Testis (tissue), 3 donors: Measurements from ENCODE around the gene KRT36. TPM values are rescaled to one million over a fixed set of nuclear protein-coding genes. Genes with fewer than 3 reads are reported as not detected.

Source experiments
- DNase-seq: peaks from one replicate; pipeline ENCODE4 v3.0.0-alpha.2; 2019
- H3K27ac ChIP-seq, 2 donors: fragments of 200-600 bp; sonication (generic); one replicate each; pipeline ENCODE4 v1.5.1; 2019
- H3K27me3 ChIP-seq: fragments of 200-600 bp; sonication (generic); one replicate; pipeline ENCODE4 v1.5.1; 2019
- H3K36me3 ChIP-seq: fragments of 200-600 bp; sonication (generic); one replicate; pipeline ENCODE4 v1.5.1; 2017; ENCODE audit warnings: low read depth; ENCODE audit errors: missing control alignments
- H3K4me1 ChIP-seq: fragments of 200-600 bp; sonication (generic); one replicate; pipeline ENCODE4 v1.5.1; 2019
- H3K4me3 ChIP-seq, 2 donors: fragments of 200-600 bp; sonication (generic); one replicate each; pipeline ENCODE4 v1.5.1; 2017 to 2019
- H3K9me3 ChIP-seq: fragments of 200-600 bp; sonication (generic); one replicate; pipeline ENCODE4 v1.5.1; 2017
- POLR2A ChIP-seq: fragments of 450-650 bp; IDR thresholded peaks from one replicate; pipeline ENCODE4 v1.6.1; 2017; ENCODE audit warnings: antibody characterized with exemption, mild to moderate bottlenecking, moderate library complexity
- WGBS, 2 donors: methylation state at CpG; one replicate each; pipeline ENCODE4 v1.1.5; 2018; 5-methylcytosine and 5-hydroxymethylcytosine counted together
- intact Hi-C: fragments of 100-400 bp; cut with DNase I; formaldehyde crosslinking; loops from one replicate; pipeline ENCODE4 v1.15.1; 2023; ENCODE audit warnings: low total_unique reads
- polyA plus RNA-seq: library from polyadenylated mRNA; stranded (reverse); fragments of 350-450 nt; fragmentation: Illumina TruSeq; extraction: RNeasy Lipid Tissue Mini Kit (QIAGEN cat#74804); gene quantifications from one replicate; pipeline ENCODE4 v1.2.3, GENCODE V29; 2014; ENCODE audit warnings: low read depth, low replicate concordance; ENCODE audit not compliant: insufficient read depth
- total RNA-seq, 2 donors: library from RNA; depleted of rRNA; stranded (reverse); fragments of >200 nt; gene quantifications; one replicate each; pipeline ENCODE4 v1.2.3, GENCODE V29; 2016
- TF ChIP-seq, protein P1 (sequence below), 3 experiments: fragments of 450-650 bp in 2 of 3; fragments of 200-600 bp in 1 of 3; sonication (generic) in 1 of 3; IDR thresholded peaks; one replicate each; pipeline ENCODE4 v1.5.1; 2016 to 2019; ENCODE audit warnings: antibody characterized with exemption in 3 of 3, mild to moderate bottlenecking in 2 of 3, moderate library complexity in 1 of 3

Gene KRT36
- total and polyA plus RNA-seq, 3 donors from 2014 or later, result 0.24 to 0.43 (median 0.24) TPM

DNA sequence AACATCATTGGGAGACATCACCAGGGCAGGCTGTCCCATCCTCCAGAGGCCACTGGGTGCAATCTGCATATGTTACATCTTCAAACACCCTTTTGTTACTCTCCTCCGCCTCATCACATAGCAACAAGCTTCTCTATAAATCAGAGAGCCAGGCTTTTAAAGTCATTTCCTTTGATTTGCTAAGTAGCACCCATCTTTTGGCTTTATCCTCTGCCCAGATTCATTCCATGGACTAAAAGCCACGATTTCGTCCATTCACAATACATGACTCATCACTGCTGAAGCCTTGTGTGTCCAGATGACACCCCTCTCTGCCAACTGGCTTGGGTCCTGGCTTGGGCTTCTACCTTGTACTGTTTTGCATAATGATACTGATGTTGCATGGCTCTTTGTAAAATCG is 47.0 kb downstream of the KRT36 start:
- 91 to 92% methylated on average over 4 of the region's 4 CpGs for WGBS, 2 donors
- DNase-seq, result no peak
- Histone ChIP-seq H3K4me1 (no peaks in the 10 kb centered on the region), H3K4me3 (no peak overlapping the region), H3K27me3 (no peaks in the 10 kb centered on the region), H3K9me3 (no peaks in the 10 kb centered on the region), H3K36me3 (no peaks in the 10 kb centered on the region), H3K27ac (no peak overlapping the region)
- intact Hi-C loops, result loop anchor here (10.0 kb wide), 1 partner anchor 78 kb away; the partner anchor contains the start of gene KRT33B
- TF ChIP-seq, protein P1, sequence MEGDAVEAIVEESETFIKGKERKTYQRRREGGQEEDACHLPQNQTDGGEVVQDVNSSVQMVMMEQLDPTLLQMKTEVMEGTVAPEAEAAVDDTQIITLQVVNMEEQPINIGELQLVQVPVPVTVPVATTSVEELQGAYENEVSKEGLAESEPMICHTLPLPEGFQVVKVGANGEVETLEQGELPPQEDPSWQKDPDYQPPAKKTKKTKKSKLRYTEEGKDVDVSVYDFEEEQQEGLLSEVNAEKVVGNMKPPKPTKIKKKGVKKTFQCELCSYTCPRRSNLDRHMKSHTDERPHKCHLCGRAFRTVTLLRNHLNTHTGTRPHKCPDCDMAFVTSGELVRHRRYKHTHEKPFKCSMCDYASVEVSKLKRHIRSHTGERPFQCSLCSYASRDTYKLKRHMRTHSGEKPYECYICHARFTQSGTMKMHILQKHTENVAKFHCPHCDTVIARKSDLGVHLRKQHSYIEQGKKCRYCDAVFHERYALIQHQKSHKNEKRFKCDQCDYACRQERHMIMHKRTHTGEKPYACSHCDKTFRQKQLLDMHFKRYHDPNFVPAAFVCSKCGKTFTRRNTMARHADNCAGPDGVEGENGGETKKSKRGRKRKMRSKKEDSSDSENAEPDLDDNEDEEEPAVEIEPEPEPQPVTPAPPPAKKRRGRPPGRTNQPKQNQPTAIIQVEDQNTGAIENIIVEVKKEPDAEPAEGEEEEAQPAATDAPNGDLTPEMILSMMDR (IDR thresholded peaks at IDR 0.05), result no peak
- TF ChIP-seq POLR2A, result no peak

DNA sequence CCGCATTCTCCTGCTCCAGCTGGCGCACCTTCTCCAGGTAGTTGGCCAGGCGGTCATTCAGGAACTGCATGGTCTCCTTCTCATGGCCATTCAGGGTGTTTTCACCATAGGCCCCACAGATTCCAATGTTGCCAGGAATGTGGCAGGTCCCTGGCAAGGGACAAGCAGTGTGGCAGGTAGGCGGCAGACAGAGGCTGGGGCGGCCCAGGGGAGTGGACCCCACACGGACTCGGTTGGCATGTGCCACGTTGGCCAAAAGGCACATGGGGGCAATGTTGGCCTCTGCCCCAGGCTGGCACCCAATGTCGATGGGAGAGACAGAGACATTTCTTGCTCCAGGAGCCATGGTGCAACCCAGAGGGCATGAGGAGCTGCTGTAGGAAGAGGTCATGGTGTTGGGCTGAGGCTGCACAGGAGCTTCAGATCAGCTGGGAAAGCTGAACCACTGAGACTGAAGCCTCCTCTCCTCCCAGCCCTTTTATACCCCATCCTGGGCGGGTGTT is 49.1 kb downstream of the KRT36 start, which contains the start of gene KRT38:
Gene KRT38 (minus strand): TSS at position 453 of the 503 bp plus-strand sequence. CDS start 62 bp downstream, at position 391.
- Histone ChIP-seq H3K9me3 (no peaks in the 10 kb centered on the region), H3K27me3 (no peaks in the 10 kb centered on the region), H3K36me3 (no peaks in the 10 kb centered on the region), H3K27ac (no peak within 1 kb of the TSS), H3K4me1 (no peaks in the 10 kb centered on the region), H3K4me3 (no peak within 1 kb of the TSS)
- WGBS, 2 donors, result 96 to 100% methylated on average over 5 to 10 of the region's 10 CpGs
- intact Hi-C loops, result loop anchor here (10.0 kb wide), 1 partner anchor 76 kb away; the partner anchor contains the start of gene KRT33B
- TF ChIP-seq, protein P1 (IDR thresholded peaks at IDR 0.05), result no peak
- no peak for TF ChIP-seq POLR2A
- no peak for DNase-seq

DNA sequence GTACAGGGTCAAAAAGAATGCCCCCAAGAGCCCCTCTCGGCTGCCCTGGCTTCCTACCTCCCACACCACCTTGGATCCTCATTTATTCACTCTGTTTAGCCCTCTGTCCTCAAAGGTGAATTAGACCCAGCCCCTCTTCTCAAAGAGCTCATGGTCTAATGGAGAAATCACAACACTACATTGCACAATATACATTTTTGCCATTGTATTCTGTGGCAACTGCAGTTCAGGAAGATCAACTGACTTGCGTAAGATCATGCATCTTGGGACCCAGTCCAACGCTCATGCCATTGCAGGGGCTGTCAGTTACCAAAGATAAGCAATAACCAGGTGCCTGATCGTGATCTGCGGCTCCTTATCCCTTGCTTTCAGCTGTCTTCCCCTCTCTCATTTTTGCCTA is 50.3 kb downstream of the KRT36 start:
- no peaks in the 10 kb centered on the region for H3K9me3 ChIP-seq
- H3K27me3 ChIP-seq, result no peaks in the 10 kb centered on the region
- H3K27ac ChIP-seq, result no peak overlapping the region
- no peak for TF ChIP-seq POLR2A
- TF ChIP-seq, protein P1 (IDR thresholded peaks at IDR 0.05), result no peak
- intact Hi-C loops, result no loop called here
- no peak for DNase-seq
- H3K4me3 ChIP-seq, result no peak overlapping the region
- H3K4me1 ChIP-seq, result no peaks in the 10 kb centered on the region
- 73 to 89% methylated on average over 4 to 5 of the region's 5 CpGs for WGBS, 2 donors
- no peaks in the 10 kb centered on the region for H3K36me3 ChIP-seq

DNA sequence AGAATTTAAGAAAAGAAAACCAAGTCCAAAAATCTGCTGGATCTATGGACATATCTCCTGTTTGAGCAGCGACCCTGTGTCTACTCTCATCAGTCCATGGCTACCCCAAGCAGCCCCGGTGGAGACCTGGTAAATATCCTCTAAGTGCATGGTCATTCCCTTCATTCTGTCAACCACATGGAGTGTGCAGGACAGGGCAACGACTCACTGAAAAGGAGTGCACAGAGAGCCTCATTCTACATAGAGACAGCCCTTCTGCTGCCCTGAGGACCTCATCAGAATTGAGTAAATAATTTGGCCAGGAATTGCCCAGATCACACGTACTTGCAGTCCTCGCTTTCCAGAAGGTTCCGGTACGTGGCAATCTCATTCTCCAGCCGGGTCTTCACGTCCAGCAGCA is 51.9 kb downstream of the KRT36 start:
- WGBS, 2 donors, result 92 to 94% methylated on average over 3 to 9 of the region's 9 CpGs
- intact Hi-C loops, result no loop called here

More for the DNA sequence above, 51.9 kb downstream of the KRT36 start:
- Histone ChIP-seq H3K4me3 (no peak overlapping the region), H3K27me3 (no peaks in the 10 kb centered on the region), H3K36me3 (no peaks in the 10 kb centered on the region), H3K9me3 (no peaks in the 10 kb centered on the region), H3K4me1 (no peaks in the 10 kb centered on the region), H3K27ac (no peak overlapping the region)
- no peak for TF ChIP-seq POLR2A
- TF ChIP-seq, protein P1 (IDR thresholded peaks at IDR 0.05), result no peak
- no peak for DNase-seq
